OCI-LY7 (cell line): ENCODE results near the gene TMEM250. TPM values are rescaled to one million over a fixed set of nuclear protein-coding genes. Genes with fewer than 3 reads are reported as not detected.

Experiments
- BruUV-seq: library from RNA; stranded (reverse); fragments of 400-500 nt; replicated peaks from 2 replicates; lab custom pipeline; 2021; lab: Mats Ljungman, UMichigan
- CTCF ChIA-PET: fragments of 300-600 bp; sonication (Branson Sonifier 250); formaldehyde crosslinking; loops from one replicate; lab custom pipeline; 2022; ENCODE audit warnings: antibody characterized with exemption; ENCODE audit not compliant: unreplicated experiment; lab: Charles Lee
- POLR2A ChIA-PET: fragments of 300-600 bp; sonication (Branson Sonifier 250); formaldehyde crosslinking; loops from one replicate; lab custom pipeline; 2022; ENCODE audit warnings: antibody characterized with exemption; lab: Charles Lee
- DNase-seq: peaks from one replicate; pipeline ENCODE4 v3.0.0-alpha.2; 2015; ENCODE audit warnings: low spot score
- H2AFZ ChIP-seq: fragments of 200-600 bp; sonication (generic), shearing (Covaris generic); 2 replicates; pipeline ENCODE4 v1.6.1; 2014; ENCODE audit warnings: mild to moderate bottlenecking, antibody characterized with exemption, low read length, moderate library complexity
- H3K27ac ChIP-seq: fragments of 200-600 bp; sonication (generic); 2 replicates; pipeline ENCODE4 v1.5.1; 2014; ENCODE audit warnings: mixed run types, low read depth, mild to moderate bottlenecking, moderate library complexity, low read length, inconsistent platforms; ENCODE audit not compliant: poor library complexity, severe bottlenecking
- H3K36me3 ChIP-seq: fragments of 200-600 bp; sonication (generic); 2 replicates; pipeline ENCODE4 v1.6.1; 2014; ENCODE audit warnings: mild to moderate bottlenecking, antibody characterized with exemption, low read length, moderate library complexity, mixed read lengths; ENCODE audit not compliant: insufficient read depth
- H3K4me1 ChIP-seq: fragments of 200-600 bp; sonication (generic); 2 replicates; pipeline ENCODE4 v1.5.1; 2014; ENCODE audit warnings: mild to moderate bottlenecking, low read length; ENCODE audit not compliant: insufficient read depth, poor library complexity, severe bottlenecking
- H3K4me2 ChIP-seq: fragments of 200-600 bp; sonication (generic); 2 replicates; pipeline ENCODE4 v1.6.1; 2014; ENCODE audit warnings: mild to moderate bottlenecking, low read length
- H3K4me3 ChIP-seq: fragments of 200-600 bp; sonication (generic); 2 replicates; pipeline ENCODE4 v1.5.1; 2014; ENCODE audit warnings: mild to moderate bottlenecking, low read depth, low read length; ENCODE audit not compliant: poor library complexity, severe bottlenecking
- H3K79me2 ChIP-seq: fragments of 200-600 bp; sonication (generic); 2 replicates; pipeline ENCODE4 v1.6.1; 2016; ENCODE audit warnings: low read depth, mild to moderate bottlenecking, low read length, moderate library complexity, mixed read lengths; ENCODE audit not compliant: insufficient read depth
- H3K9me2 ChIP-seq: fragments of 200-600 bp; sonication (generic); 2 replicates; pipeline ENCODE4 v1.6.1; 2016; ENCODE audit warnings: mild to moderate bottlenecking, low read length, mixed read lengths; ENCODE audit not compliant: insufficient read depth
- H3K9me3 ChIP-seq: fragments of 200-600 bp; sonication (generic); 2 replicates; pipeline ENCODE4 v1.6.1; 2014; ENCODE audit warnings: mild to moderate bottlenecking, mixed run types, low read length, mixed read lengths
- H4K20me1 ChIP-seq: fragments of 200-600 bp; sonication (generic); 2 replicates; pipeline ENCODE4 v1.6.1; 2014; ENCODE audit warnings: mild to moderate bottlenecking, antibody characterized with exemption, low read length, moderate library complexity, mixed read lengths; ENCODE audit not compliant: insufficient read depth
- EZH2phosphoT487 ChIP-seq: fragments of 200-600 bp; sonication (generic); IDR thresholded peaks from 2 replicates; pipeline ENCODE4 v1.6.1; 2018; ENCODE audit warnings: low read depth, borderline replicate concordance, mild to moderate bottlenecking, mixed run types, antibody characterized with exemption, low read length, moderate library complexity, mixed read lengths
- intact Hi-C: fragments of 100-400 bp; cut with micrococcal nuclease; formaldehyde crosslinking; loops from one replicate; pipeline ENCODE4 v1.10.0; 2022; ENCODE audit not compliant: unreplicated experiment
- total RNA-seq, 2 experiments: library from RNA; depleted of rRNA in 1 of 2; stranded (reverse); fragments of >200 nt in 1 of 2; shearing (Covaris generic) in 1 of 2; gene quantifications; 2 replicates each; pipeline ENCODE4 v1.2.3, GENCODE V29; 2014 to 2022
- TF ChIP-seq, protein P1 (sequence below): fragments of 200-600 bp; sonication (generic); conservative IDR thresholded peaks from 2 replicates; pipeline ENCODE4 v1.5.1; 2014; ENCODE audit warnings: mild to moderate bottlenecking, antibody characterized with exemption, low read length, moderate library complexity, mixed read lengths

The TMEM250 gene
- total RNA-seq, 2 experiments from 2014 or later, result 51.0 to 53.8 TPM

DNA sequence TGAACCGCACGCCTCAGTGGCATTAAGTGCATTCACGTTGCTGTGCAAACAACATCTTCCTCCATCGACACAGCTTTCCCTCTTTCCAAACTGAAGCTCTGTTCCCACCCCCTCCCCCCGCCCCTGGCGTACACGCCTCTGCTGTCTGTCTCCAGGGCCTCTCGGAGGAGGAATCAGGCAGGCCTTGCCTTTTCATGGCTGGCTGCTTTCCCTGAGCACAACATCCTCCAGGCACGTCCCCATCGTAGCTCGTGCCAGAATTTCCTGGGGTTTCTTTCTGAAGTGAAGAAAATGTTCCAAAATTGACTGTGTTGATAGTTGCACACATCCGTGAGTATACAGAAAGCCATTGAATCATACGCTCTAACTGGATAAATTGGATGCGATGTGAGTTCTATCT, 22.3 kb upstream of the TMEM250 start:
- intact Hi-C loops, result no loop called here
- Histone ChIP-seq H3K79me2 (no peaks in the 10 kb centered on the region), H3K27ac (no peak overlapping the region), H3K4me1 (no peaks in the 10 kb centered on the region), H4K20me1 (no peaks in the 10 kb centered on the region), H3K9me3 (no peaks in the 10 kb centered on the region), H3K4me2 (no peak overlapping the region), H3K9me2 (no peaks in the 10 kb centered on the region), H2AFZ (no peak overlapping the region), H3K4me3 (no peak overlapping the region), H3K36me3 (no peaks in the 10 kb centered on the region)
- ChIA-PET CTCF (no interaction called here), POLR2A (no interaction called here)
- no peak for TF ChIP-seq EZH2phosphoT487
- TF ChIP-seq, protein P1, sequence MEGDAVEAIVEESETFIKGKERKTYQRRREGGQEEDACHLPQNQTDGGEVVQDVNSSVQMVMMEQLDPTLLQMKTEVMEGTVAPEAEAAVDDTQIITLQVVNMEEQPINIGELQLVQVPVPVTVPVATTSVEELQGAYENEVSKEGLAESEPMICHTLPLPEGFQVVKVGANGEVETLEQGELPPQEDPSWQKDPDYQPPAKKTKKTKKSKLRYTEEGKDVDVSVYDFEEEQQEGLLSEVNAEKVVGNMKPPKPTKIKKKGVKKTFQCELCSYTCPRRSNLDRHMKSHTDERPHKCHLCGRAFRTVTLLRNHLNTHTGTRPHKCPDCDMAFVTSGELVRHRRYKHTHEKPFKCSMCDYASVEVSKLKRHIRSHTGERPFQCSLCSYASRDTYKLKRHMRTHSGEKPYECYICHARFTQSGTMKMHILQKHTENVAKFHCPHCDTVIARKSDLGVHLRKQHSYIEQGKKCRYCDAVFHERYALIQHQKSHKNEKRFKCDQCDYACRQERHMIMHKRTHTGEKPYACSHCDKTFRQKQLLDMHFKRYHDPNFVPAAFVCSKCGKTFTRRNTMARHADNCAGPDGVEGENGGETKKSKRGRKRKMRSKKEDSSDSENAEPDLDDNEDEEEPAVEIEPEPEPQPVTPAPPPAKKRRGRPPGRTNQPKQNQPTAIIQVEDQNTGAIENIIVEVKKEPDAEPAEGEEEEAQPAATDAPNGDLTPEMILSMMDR, result no peak
- no TSS peak for BruUV-seq
- no peak for DNase-seq

DNA sequence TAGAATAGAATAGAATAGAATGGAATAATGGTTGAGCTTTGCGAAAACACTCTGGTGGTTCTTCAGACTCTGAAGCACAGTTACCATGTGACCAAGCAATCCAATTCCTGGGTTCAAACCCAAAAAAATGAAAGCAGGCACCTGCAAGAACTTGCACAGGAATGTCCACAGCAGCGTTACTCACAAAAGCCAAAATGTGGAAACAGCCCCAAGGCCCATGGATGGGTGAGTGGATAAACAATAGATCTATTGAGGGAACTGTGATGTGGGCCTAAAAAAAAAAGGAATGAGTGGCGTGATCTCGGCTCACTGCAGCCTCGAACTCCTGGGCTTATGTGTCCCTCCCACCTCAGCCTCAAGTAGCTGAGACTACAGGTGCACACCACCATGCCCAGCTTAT, 21.4 kb upstream of the TMEM250 start:
- CTCF ChIA-PET, result interaction anchor here (0.6 to 0.7 kb wide), 2 partner anchors 13 to 39 kb away, joined by 3 read pairs; no protein-coding TSS in a partner anchor
- intact Hi-C loops, result no loop called here

DNA sequence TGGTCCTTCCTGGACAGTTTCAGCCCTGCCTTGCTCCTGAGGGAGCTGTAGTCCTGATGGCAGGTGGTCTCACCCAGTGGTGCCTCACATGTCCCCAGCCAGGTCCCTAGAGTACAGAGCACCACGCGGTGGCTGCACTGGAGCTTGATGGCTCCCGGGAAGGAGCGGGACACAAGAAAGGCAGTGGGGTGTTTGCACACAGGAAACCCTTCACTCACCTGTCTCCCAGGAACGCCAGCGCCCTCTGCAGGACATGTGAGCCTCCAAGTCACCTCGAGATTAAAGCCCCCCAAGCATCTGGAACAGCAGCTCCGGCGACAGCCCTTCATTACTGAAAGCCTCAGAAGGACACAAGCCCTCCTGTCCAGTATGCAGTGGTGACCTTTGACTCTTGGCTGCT, 19.9 kb upstream of the TMEM250 start:
- no TSS peak for BruUV-seq
- no peaks in the 10 kb centered on the region for H3K36me3 ChIP-seq
- peak; percentile 74 for DNase-seq
- CTCF ChIA-PET, result no interaction called here
- no peak overlapping the region for H2AFZ ChIP-seq
- no peaks in the 10 kb centered on the region for H4K20me1 ChIP-seq
- no peak overlapping the region for H3K4me2 ChIP-seq
- intact Hi-C loops, result loop anchor here (1.0 to 5.0 kb wide), 2 partner anchors 49 to 171 kb away; no protein-coding TSS in a partner anchor
- H3K9me3 ChIP-seq, result no peaks in the 10 kb centered on the region
- H3K4me3 ChIP-seq, result no peak overlapping the region
- no peaks in the 10 kb centered on the region for H3K79me2 ChIP-seq
- POLR2A ChIA-PET, result no interaction called here
- no peaks in the 10 kb centered on the region for H3K4me1 ChIP-seq
- H3K27ac ChIP-seq, result no peak overlapping the region
- no peaks in the 10 kb centered on the region for H3K9me2 ChIP-seq
- TF ChIP-seq, protein P1, result peak; percentile 79
- TF ChIP-seq EZH2phosphoT487, result no peak

More for the DNA sequence above, 21.4 kb upstream of the TMEM250 start:
- POLR2A ChIA-PET, result no interaction called here
- DNase-seq, result no peak
- H3K4me3 ChIP-seq, result no peak overlapping the region
- H3K79me2 ChIP-seq, result no peaks in the 10 kb centered on the region
- H3K4me1 ChIP-seq, result no peaks in the 10 kb centered on the region
- no peaks in the 10 kb centered on the region for H3K9me3 ChIP-seq
- H4K20me1 ChIP-seq, result no peaks in the 10 kb centered on the region
- H3K4me2 ChIP-seq, result no peak overlapping the region
- H3K27ac ChIP-seq, result no peak overlapping the region
- TF ChIP-seq, protein P1, result no peak
- no peak for TF ChIP-seq EZH2phosphoT487
- no peak overlapping the region for H2AFZ ChIP-seq
- no peaks in the 10 kb centered on the region for H3K36me3 ChIP-seq
- no TSS peak for BruUV-seq
- no peaks in the 10 kb centered on the region for H3K9me2 ChIP-seq
